Activated CD8-positive, alpha-beta memory T cell treated with anti-CD3 and anti-CD28 coated beads for 24 hours (primary cell): Measurements from ENCODE around the gene CCDC152.
"Not testable (repeated sequence)": the region's sequence is repeated elsewhere in the genome, so short reads cannot be mapped to it uniquely, and the experiment has no call there.

Experiments
- DNase-seq: peaks from one replicate; pipeline ENCODE4 v3.0.0-alpha.2; 2020

CCDC152 gene, protein sequence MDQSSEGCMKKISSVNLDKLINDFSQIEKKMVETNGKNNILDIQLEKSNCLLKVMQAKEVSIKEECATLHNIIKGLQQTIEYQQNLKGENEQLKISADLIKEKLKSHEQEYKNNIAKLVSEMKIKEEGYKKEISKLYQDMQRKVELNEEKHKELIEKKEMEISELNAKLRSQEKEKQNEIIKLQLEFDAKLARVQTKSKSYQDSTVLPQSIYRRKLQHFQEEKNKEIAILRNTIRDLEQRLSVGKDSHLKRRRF

DNA sequence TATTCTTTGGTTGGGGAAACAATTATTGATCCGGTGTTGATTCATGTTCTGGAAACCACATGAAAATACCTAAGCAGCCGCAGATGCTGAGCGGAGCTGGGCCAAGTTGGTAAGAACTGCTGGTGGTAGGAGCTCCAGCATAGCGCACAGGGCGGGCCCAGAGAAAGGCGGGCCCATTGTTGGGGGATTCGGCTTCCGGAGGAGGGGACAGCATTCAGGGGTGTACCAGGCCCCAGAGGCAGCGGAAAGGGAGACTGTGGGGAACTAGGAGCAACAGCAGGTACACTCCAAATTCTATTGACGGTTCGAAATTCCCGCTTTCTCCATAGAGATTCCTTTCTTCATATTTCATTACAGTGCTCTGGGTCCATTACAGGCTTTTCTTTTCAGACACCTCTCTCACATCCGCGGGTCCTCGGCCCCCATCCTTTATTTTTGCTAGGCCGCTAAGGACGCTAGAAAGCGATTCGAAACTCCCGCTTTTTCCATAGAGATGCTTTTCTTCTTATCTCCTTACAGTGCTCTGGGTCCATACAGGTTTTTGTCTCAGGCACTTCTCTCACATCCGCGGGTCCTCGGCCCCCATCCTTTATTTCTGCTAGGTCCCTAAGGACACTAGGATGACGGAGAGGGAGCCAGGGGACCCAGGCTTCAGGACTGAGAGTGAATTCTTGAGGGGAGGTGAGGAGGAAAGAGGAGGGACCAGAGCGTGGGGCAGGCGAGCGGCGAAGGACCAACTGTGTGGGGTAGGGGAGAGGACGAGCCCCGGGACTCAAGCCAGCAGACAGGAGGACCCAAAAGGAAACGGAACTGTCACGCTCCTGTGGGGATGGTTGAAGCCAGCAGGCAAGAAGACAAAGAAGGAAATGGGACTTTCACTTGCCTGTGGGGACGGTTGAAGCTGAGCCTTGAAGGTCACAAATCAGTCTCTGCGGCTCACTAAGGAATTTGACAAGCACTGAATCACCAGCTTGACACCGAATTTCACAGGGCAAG, at the start of gene CCDC152:
CCDC152 (plus strand) TSS at position 213 of the 996 bp plus-strand sequence. CDS start 2,304 bp downstream, outside the sequence.
- peak; percentile 84 for DNase-seq

- DNase-seq: no peak
Measured at GRCh38 chr5:42715785-42716184, 40.8 kb upstream of the CCDC152 start.

- DNase-seq: no peak
Measured at GRCh38 chr5:42718591-42718990, 38.0 kb upstream of the CCDC152 start.

- DNase-seq: no peak
Measured at GRCh38 chr5:42719034-42719433, 37.6 kb upstream of the CCDC152 start.

GRCh38 chr5:42720251-42720650, 36.4 kb upstream of the CCDC152 start:
- no peak for DNase-seq

GRCh38 chr5:42721484-42721883, 35.1 kb upstream of the CCDC152 start:
- no peak for DNase-seq

DNA sequence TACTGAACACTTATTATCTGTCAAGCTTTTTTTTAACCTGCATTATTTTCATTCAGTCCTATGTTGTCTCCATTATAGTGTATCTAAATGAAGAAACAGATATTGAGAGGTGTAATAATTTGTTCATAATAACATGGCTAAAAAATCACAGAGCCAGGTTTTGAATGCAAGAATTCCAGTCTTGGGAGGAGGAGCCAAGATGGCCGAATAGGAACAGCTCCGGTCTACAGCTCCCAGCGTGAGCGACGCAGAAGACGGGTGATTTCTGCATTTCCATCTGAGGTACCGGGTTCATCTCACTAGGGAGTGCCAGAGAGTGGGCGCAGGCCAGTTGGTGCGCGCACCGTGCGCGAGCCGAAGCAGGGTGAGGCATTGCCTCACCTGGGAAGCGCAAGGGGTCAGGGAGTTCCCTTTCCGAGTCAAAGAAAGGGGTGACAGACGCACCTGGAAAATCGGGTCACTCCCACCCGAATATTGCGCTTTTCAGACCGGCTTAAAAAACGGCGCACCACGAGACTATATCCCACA, 22.0 kb upstream of the CCDC152 start:
- not testable (repeated sequence) for DNase-seq

DNA sequence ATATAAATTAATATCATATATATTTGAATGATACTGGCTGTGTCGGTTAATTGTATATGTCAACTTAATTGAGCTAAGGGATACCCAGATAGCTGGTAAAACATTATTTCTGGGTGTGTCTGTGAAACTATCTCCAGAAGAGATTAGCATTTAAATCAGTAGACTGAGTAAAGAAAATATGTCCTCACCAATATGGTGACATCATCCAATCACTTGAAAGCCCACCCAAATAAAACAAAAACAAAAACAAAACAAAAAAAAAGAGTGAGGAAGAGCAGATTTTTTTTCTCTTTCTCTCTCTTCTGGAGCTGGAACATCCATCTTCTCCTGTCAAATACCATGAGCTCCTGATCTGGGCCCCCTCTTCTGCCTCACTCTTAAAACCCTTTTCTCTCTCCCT, 15.7 kb upstream of the CCDC152 start:
- DNase-seq: no peak

DNA sequence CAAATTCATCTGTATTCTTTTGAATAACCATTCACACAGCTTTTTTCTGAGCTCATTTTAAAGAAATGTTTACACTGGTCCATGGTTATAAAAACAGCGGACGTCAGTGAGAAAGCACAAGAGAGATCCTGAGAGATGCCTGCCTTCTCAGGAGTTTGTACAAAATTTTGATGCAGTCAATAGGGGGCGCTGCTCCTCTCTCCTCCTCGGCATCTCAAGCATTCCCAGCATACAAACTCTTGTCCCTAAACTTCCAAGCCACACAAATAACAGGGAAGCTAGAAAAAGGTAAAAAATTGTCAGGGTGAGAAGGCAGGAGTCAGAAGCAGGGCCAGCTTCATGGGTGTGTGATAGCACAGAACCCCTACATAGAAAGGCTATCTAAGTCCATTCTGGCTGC, 11.2 kb upstream of the CCDC152 start:
- DNase-seq: no peak

DNA sequence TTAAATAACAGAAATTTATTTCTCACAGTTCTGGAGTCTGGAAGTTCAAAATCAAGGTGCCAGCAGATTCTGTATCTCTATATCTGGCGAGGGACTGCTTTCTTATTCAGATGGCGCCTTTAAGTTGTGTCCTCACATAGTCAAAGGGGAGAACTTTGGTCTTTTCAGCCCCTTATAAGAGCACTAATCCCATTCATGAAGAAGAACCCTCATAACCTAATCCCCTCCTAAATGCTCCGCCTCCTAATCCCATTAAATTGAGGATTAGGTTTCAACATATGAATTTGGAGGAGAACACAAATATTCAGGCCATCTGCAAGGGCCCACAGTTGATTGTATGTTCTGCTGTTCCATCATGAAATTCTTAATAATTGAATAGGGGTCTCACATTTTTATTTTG, 10.8 kb upstream of the CCDC152 start:
- DNase-seq: no peak

DNA sequence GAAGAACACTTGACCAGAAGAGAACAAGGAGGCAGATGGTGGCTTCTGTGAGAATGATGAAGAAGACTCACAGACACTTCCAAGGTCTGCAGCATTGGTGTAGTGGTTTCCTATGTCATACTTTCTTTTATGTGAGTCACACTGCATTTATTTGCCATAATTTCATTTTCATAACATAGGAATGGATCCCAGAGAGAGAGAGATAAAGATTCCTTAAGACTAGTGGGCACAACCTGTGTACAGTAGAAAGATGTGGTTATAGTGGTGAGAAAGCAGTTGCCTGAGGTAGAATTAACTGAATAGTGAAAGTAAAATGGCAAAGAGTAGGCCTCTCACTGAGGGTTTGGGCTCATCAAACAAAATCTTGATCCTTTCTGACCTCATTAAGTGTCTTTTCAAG, 7.6 kb upstream of the CCDC152 start:
- DNase-seq: no peak

GRCh38 chr5:42750507-42750906, 6.1 kb upstream of the CCDC152 start:
- no peak for DNase-seq

- no peak for DNase-seq
Measured at GRCh38 chr5:42751044-42751443, 5.6 kb upstream of the CCDC152 start.

- DNase-seq: no peak
Measured at GRCh38 chr5:42753099-42753498, 3.5 kb upstream of the CCDC152 start.

DNA sequence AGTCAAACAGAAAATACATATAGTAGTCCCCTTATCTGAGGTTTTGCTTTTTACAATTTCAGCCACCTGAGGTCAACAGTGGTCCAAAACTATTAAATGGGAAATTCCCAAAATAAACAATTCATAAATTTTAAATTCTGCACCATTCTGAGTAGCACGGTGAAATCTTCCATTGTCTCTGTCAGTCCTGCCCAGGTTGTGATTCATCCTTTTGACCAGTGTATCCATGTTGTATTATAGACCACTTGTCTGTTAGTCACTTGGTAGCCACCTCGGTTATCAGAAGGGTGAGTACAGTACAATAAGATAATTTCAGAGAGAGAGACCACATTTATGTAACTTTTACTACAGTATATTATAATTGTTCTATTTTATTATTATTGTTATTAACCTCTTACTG, 2.8 kb downstream of the CCDC152 start:
- DNase-seq: no peak

DNA sequence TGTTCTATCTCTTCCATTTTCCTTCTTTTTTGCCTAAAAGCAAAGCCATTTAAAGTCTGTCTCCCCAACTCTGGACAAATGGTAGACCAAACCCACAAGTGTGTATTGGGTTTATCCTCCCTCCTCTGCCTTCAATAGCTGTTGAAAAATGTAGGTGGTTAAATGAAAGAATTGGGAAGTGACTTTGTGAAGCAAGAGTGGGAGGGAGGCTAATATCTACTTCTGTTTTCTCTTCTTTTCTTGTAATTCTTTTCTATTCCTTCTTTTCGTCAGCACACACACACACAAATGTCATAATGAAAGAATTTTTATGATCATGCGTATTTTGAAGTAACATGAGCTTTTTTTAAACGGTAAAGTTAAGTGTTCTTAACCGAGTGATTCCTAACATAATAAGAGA, 3.8 kb downstream of the CCDC152 start:
- DNase-seq: no peak

DNA sequence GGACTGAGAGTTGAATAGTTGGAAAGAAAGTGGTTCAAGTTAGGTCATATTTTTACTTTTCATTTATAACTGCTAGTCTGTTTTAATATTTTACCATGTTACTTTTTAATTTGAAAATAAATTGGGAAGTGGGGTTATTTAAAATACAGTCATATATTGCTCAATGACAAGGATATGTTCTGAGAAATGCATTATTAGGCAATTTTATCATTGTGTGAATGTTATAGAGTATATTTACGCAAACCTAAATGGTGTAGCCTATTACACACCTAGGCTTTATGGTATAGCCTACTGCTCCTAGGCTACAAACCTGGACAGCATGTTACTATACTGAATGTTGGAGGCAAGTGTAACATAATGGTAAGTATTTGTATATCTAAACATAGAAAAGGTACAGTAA, 5.2 kb downstream of the CCDC152 start:
- DNase-seq: no peak

DNA sequence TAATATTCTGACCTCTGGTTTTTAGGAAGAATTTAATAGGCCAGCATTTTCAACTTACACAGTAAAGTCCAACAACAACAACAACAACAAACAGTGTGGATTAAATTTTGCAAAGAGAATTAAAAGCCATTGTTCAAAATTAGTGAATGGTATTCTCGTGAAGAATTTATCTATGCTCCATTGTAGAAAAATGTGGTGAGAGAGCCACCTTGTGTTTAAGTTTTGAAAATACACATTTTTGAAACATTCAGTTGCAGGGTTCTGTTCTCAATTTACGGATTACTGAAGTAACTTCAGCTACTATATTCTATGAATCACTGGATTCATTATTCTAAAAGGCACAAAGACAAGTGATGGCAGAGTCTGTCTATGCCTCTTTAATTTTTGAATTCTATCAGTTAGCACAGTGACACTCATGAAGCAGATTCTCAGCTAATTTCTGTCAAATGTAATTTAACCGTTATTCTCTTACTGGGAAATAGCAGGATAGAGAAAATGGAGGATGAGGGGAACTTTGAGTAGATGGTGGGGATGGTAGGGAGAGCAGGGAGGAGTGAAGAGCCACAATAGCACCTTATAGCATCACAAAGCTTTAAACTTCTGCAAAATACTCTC, 11.0 kb downstream of the CCDC152 start:
- no peak for DNase-seq

DNA sequence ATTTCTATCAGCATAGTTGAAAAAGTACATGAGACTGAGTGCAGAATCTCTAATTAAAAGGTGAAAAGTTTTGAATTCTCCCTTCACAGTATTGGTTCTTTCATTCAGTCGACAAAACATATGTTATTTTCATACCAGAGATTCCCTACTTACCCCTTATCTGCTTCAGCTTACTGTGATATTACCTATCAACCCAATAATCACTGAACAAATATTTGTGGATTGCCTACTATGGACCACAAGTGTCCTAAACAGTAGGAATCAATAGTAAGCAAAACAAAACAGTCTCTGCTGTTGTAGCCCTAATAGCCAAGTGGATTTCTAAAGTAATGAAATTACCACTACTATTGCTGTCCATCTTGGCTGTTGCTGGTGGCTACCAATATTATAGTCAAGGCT, 11.5 kb downstream of the CCDC152 start:
- DNase-seq: no peak

GRCh38 chr5:42770003-42770402, 13.4 kb downstream of the CCDC152 start:
- DNase-seq: no peak

DNA sequence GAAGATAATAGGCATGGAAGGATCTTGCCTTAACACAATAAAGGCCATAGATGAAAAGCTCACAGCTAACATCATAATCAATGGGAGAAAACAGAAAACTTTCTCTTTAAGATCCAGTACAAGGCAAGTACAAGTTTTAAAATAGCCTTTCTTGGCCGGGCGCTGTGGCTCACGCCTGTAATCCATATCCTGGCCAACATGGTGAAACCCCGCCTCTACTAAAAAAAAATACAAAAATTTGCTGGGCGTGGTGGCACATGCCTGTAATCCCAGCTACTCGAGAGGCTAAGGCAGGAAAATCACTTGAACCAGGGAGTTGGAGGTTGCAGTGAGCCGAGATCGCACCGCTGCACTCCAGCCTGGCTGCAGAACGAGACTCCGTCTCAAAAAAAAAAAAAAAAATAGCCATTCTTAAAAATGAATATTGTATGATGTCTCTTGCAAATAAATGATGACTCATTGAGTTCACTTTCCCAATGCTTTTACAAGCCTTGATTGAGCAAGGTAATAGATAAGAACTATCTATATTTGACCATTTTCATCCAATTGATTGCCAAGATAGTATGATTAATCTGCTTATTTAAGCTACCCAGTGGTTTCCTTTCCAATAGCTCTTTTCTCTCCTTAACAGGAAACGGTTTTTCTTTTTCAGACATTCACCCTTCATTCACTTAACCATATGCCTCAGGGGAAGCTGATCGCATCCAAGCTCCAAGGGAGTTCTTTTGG, 15.8 kb downstream of the CCDC152 start:
- no peak for DNase-seq

GRCh38 chr5:42779083-42779482, 22.5 kb downstream of the CCDC152 start:
- DNase-seq: no peak

DNA sequence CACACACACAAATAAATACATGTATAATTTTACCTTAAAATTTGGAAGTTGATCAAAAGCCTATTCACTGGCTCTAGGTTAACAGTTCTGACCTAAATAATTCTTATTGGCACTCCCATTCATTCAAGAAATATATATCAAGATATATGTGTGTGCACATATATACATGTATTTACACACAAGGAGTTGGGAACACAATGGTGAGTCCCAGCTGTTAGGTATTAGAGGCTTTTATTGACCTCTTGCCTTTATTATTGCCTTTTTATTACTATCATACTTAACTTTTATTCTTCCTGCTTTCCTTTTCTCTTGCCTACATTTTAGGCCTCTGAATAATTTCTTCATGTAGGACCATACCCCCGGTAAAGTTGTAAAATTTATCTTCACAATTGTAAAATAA, 25.0 kb downstream of the CCDC152 start:
- DNase-seq: no peak
